ENCODE measurements around the gene SHROOM4. TPM values are rescaled to one million over a fixed set of nuclear protein-coding genes. Genes with fewer than 3 reads are reported as not detected.

SHROOM4 gene
- total and polyA plus RNA-seq, 9 of the 15 experiments (the other 6 are each of a cell fraction or from before 2014, with no cell fraction given), result not detected

GRCh38 chrX:50723006-50723405 is 91.0 kb downstream of the SHROOM4 start (continued):
- TF ChIP-seq, protein P1, sequence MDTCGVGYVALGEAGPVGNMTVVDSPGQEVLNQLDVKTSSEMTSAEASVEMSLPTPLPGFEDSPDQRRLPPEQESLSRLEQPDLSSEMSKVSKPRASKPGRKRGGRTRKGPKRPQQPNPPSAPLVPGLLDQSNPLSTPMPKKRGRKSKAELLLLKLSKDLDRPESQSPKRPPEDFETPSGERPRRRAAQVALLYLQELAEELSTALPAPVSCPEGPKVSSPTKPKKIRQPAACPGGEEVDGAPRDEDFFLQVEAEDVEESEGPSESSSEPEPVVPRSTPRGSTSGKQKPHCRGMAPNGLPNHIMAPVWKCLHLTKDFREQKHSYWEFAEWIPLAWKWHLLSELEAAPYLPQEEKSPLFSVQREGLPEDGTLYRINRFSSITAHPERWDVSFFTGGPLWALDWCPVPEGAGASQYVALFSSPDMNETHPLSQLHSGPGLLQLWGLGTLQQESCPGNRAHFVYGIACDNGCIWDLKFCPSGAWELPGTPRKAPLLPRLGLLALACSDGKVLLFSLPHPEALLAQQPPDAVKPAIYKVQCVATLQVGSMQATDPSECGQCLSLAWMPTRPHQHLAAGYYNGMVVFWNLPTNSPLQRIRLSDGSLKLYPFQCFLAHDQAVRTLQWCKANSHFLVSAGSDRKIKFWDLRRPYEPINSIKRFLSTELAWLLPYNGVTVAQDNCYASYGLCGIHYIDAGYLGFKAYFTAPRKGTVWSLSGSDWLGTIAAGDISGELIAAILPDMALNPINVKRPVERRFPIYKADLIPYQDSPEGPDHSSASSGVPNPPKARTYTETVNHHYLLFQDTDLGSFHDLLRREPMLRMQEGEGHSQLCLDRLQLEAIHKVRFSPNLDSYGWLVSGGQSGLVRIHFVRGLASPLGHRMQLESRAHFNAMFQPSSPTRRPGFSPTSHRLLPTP (IDR thresholded peaks at IDR 0.05; ENCODE audit: borderline replicate concordance, extremely low read depth, insufficient read length), result no peak

- in situ Hi-C loops (cut with MboI), result no loop called here
- 0% methylated on average over 1 of the region's 1 CpG for WGBS (ENCODE audit: insufficient coverage, low coverage, missing lambda C conversion rate)
- FAIRE-seq, result no peak
- no peak for TF ChIP-seq ZKSCAN1 (IDR thresholded peaks at IDR 0.05; ENCODE audit: low read depth, low read length)
- no peak for TF ChIP-seq RERE (CRISPR knock-in tag; IDR thresholded peaks at IDR 0.05; ENCODE audit: borderline replicate concordance)
- no peak for TF ChIP-seq HMBOX1 (IDR thresholded peaks at IDR 0.05)
- no peak for TF ChIP-seq JUNB (CRISPR knock-in tag; conservative IDR thresholded peaks at IDR 0.05)
- TF ChIP-seq CLOCK (CRISPR knock-in tag; IDR thresholded peaks at IDR 0.05; ENCODE audit: borderline replicate concordance), result no peak
Observed at GRCh38 chrX:50721764-50722521, 92.1 kb downstream of the SHROOM4 start.

More at GRCh38 chrX:50721764-50722521, 92.1 kb downstream of the SHROOM4 start:
- intact Hi-C loops (cut with micrococcal nuclease), result no loop called here
- no peak for DNase-seq (ENCODE audit: extremely low read depth in 1 of 4, low spot score in 3 of 4)
- Histone ChIP-seq H3K27me3 (ENCODE audit: control insufficient read depth in 2 of 2, insufficient read depth in 2 of 2, low read length in 2 of 2) (no peaks in the 10 kb centered on the region), H3K36me3 (ENCODE audit: control insufficient read depth, insufficient read depth, low read length) (no peaks in the 10 kb centered on the region), H3K4me3 (no peak overlapping the region), H3K9me3 (replicated peaks; ENCODE audit: control insufficient read depth, insufficient read depth, low read depth, low read length) (no peaks in the 10 kb centered on the region), H3K4me2 (ENCODE audit: insufficient read depth, low read length) (no peak overlapping the region), H3K27ac (ENCODE audit: extremely low read depth, low read depth, low read length) (no peak overlapping the region), H2AFZ (ENCODE audit: low read depth, low read length) (no peak overlapping the region), H4K20me1 (replicated peaks; ENCODE audit: control insufficient read depth, insufficient read depth, low read length) (no peaks in the 10 kb centered on the region), H3K9ac (ENCODE audit: insufficient read depth in 1 of 2, low read depth in 2 of 2, low read length in 2 of 2) (no peak overlapping the region), H3K4me1 (replicated peaks in 1 of 2; ENCODE audit: control insufficient read depth in 2 of 2, insufficient read depth in 2 of 2, low read length in 2 of 2) (no peaks in the 10 kb centered on the region), H3K9me1 (ENCODE audit: control insufficient read depth, insufficient read depth, low read length) (no peaks in the 10 kb centered on the region), H3K79me2 (ENCODE audit: control insufficient read depth, insufficient read depth, low read length) (no peaks in the 10 kb centered on the region)
- ChIA-PET CTCF (ENCODE audit: low intra/inter-chr PET ratio) (no interaction called here), POLR2A (interaction anchor here (0.6 to 1.0 kb wide), 2 partner anchors 23 to 176 kb away, joined by 3 read pairs; no protein-coding TSS in a partner anchor)
- BruUV-seq (replicated peaks), result no TSS peak
- no peak for ATAC-seq

Data from K562 (cell line).